ENCODE results near the gene NFIC. TPM values are rescaled to one million over a fixed set of nuclear protein-coding genes. Genes with fewer than 3 reads are reported as not detected.
A peak's percentile ranks its signal among the peaks of the same experiment; 100 is the strongest.

The NFIC gene
- total and polyA plus RNA-seq, 2 of the 4 experiments (the other 2 are of a cell fraction) = 21.9 to 32.1 TPM

- Histone ChIP-seq H3K9me1 (ENCODE audit: insufficient read depth, low read length) (peaks cover 8% of the 10 kb centered on the region; the same call in 1 of the 2 replicates), H2BK15ac (ENCODE audit: low read depth, low read length) (no peak overlapping the region), H2BK5ac (ENCODE audit: low read depth, low read length, poor library complexity, severe bottlenecking) (no peak overlapping the region), H4K8ac (ENCODE audit: low read depth in 2 of 2, low read length in 2 of 2) (peak overlapping the region; percentile 54 to 96), H3K18ac (ENCODE audit: low read depth, low read length) (no peak overlapping the region), H3K4me1 (ENCODE audit: control insufficient read depth, insufficient read depth, low read length) (no peaks in the 10 kb centered on the region), H3K79me1 (ENCODE audit: low read depth in 1 of 2, low read length in 2 of 2) (peaks cover 8 to 42% of the 10 kb centered on the region in 2 experiments; a peak in 3 of 4 replicates), H2AK5ac (ENCODE audit: low read depth, low read length) (peak overlapping the region; percentile 96), H2BK120ac (ENCODE audit: low read depth, low read length) (no peak overlapping the region; the same call in 1 of the 2 replicates), H3K27me3 (ENCODE audit: control insufficient read depth, insufficient read depth, low read length) (no peaks in the 10 kb centered on the region), H3K23ac (ENCODE audit: low read depth, low read length) (peak overlapping the region; percentile 85), H3K56ac (ENCODE audit: extremely low read depth, insufficient read depth, low read length) (peak overlapping the region; percentile 36; the same call in 1 of the 2 replicates), H4K5ac (ENCODE audit: low read depth, low read length) (peak overlapping the region; percentile 53), H3K4ac (ENCODE audit: low read depth, low read length) (peak overlapping the region; percentile 80), H2AK9ac (replicated peaks; ENCODE audit: low read depth, low read length, poor library complexity) (peak overlapping the region; percentile 95), H3K4me2 (ENCODE audit: low read depth, low read length) (peak overlapping the region; percentile 82), H2BK20ac (ENCODE audit: low read depth, low read length) (no peak overlapping the region), H3K14ac (replicated peaks; ENCODE audit: low read depth, low read length) (peak overlapping the region; percentile 86), H3K36me3 (ENCODE audit: control insufficient read depth, insufficient read depth, low read length) (peaks cover 10% of the 10 kb centered on the region), H4K91ac (ENCODE audit: insufficient read depth, low read depth, low read length) (peak overlapping the region; percentile 43; the same call in 1 of the 2 replicates), H3K9me3 (ENCODE audit: control insufficient read depth, insufficient read depth, low read length) (no peaks in the 10 kb centered on the region), H3K4me3 (ENCODE audit: insufficient read depth, low read depth, low read length) (peak overlapping the region; percentile 57), H3K27ac (ENCODE audit: insufficient read depth, low read length) (peak overlapping the region; percentile 89), H2AFZ (replicated peaks; ENCODE audit: low read length, poor library complexity) (peak overlapping the region; percentile 97), H4K20me1 (ENCODE audit: insufficient read depth, low read length) (no peaks in the 10 kb centered on the region), H3K9ac (ENCODE audit: low read depth, low read length) (peak overlapping the region; percentile 93)
- CTCF ChIA-PET = no interaction called here
- TF ChIP-seq MAZ (IDR thresholded peaks at IDR 0.05; ENCODE audit: borderline replicate concordance, low read depth, low read length) (no peak), NFE2L2 (IDR thresholded peaks at IDR 0.05; ENCODE audit: low read depth, low read length) (no peak), RFX5 (IDR thresholded peaks at IDR 0.05; ENCODE audit: low read depth, low read length) (no peak)
- WGBS, 2 experiments (ENCODE audit: extremely low coverage in 2 of 2, insufficient read length in 1 of 2) = 8% methylated on average over 5 of the region's 18 CpGs; no CpG with 5 or more reads in 1 of the 2 experiments
- in situ Hi-C loops (cut with MboI; ENCODE audit: low sequenced_read_pairs) (loop anchor here (25.0 kb wide), 1 partner anchor 538 kb away; no protein-coding TSS in a partner anchor), intact Hi-C loops (cut with micrococcal nuclease) (no loop called here), dilution Hi-C loops (cut with HindIII; ENCODE audit: low sequenced_read_pairs, unreplicated experiment) (no loop called here)
- DNase-seq = no peak
- no TSS peak for BruUV-seq (replicated peaks)
- no peak; the same call in 1 of the 2 replicates for ATAC-seq (ENCODE audit: low read depth)
- POLR2A ChIA-PET (ENCODE audit: unreplicated experiment) = no interaction called here
Observed at GRCh38 chr19:3499738-3500428, 133.5 kb downstream of the NFIC start.
